Smooth muscle cell (in vitro differentiated cells): ENCODE measurements around the gene RABEP1. TPM values are rescaled to one million over a fixed set of nuclear protein-coding genes. Genes with fewer than 3 reads are reported as not detected.

ENCODE experiments used
- DNase-seq: peaks from one replicate; lab custom pipeline; 2025; ENCODE audit not compliant: unreplicated experiment; lab: John Stamatoyannopoulos, UW
- H2AFZ ChIP-seq: fragments of 200-600 bp; sonication (generic); 2 replicates; pipeline ENCODE4 v1.6.0; 2016; ENCODE audit warnings: antibody characterized with exemption, low read depth, mild to moderate bottlenecking
- H3F3A ChIP-seq: fragments of 200-600 bp; sonication (generic); 2 replicates; pipeline ENCODE4 v1.6.0; 2017; ENCODE audit warnings: antibody characterized with exemption, low read depth
- H3K27ac ChIP-seq: fragments of 200-600 bp; sonication (generic); 2 replicates; pipeline ENCODE4 v1.5.1; 2016; ENCODE audit warnings: low read depth, mild to moderate bottlenecking
- H3K27me3 ChIP-seq: fragments of 200-600 bp; sonication (generic); 2 replicates; pipeline ENCODE4 v1.6.1; 2016; ENCODE audit warnings: low read depth, mild to moderate bottlenecking
- H3K36me3 ChIP-seq: fragments of 200-600 bp; sonication (generic); 2 replicates; pipeline ENCODE4 v1.5.1; 2016; ENCODE audit warnings: low read depth
- H3K4me1 ChIP-seq: fragments of 200-600 bp; sonication (generic); 2 replicates; pipeline ENCODE4 v1.5.1; 2016; ENCODE audit warnings: low read depth
- H3K4me2 ChIP-seq: fragments of 200-600 bp; sonication (generic); 2 replicates; pipeline ENCODE4 v1.6.0; 2016; ENCODE audit warnings: mild to moderate bottlenecking
- H3K4me3 ChIP-seq: fragments of 200-600 bp; sonication (generic); 2 replicates; pipeline ENCODE4 v1.5.1; 2016; ENCODE audit warnings: mild to moderate bottlenecking
- H3K79me2 ChIP-seq: fragments of 200-600 bp; sonication (generic); 2 replicates; pipeline ENCODE4 v1.6.0; 2016; ENCODE audit warnings: low read depth, mild to moderate bottlenecking
- H3K9ac ChIP-seq: fragments of 200-600 bp; sonication (generic); 2 replicates; pipeline ENCODE4 v1.6.0; 2016; ENCODE audit warnings: low read depth
- H3K9me3 ChIP-seq: fragments of 200-600 bp; sonication (generic); replicated peaks from 2 replicates; pipeline ENCODE4 v1.5.1; 2016; ENCODE audit warnings: low read depth
- H4K20me1 ChIP-seq: fragments of 200-600 bp; sonication (generic); 2 replicates; pipeline ENCODE4 v1.6.0; 2016; ENCODE audit warnings: low read depth
- CTCF ChIP-seq: fragments of 200-600 bp; sonication (generic); IDR thresholded peaks from 2 replicates; pipeline ENCODE4 v1.5.1; 2017; ENCODE audit warnings: borderline replicate concordance, mild to moderate bottlenecking, antibody characterized with exemption; ENCODE audit not compliant: insufficient read depth, poor library complexity, severe bottlenecking
- WGBS: methylation state at CpG from one replicate; pipeline ENCODE4 v1.1.7; 2016; ENCODE audit warnings: low lambda C conversion rate; 5-methylcytosine and 5-hydroxymethylcytosine counted together
- polyA plus RNA-seq: library from polyadenylated mRNA; unstranded; fragments of >200 nt; fragmentation: Nextera tagmentation; extraction: Ambion mirVana; gene quantifications from 2 replicates; pipeline ENCODE4 v1.2.1, GENCODE V29; 2016
- total RNA-seq: library from RNA; depleted of rRNA; stranded (reverse); fragments of >200 nt; gene quantifications from 2 replicates; pipeline ENCODE4 v1.2.3, GENCODE V29; 2014

The RABEP1 gene
- total and polyA plus RNA-seq, 2 experiments from 2014 or later, result 25.3 to 26.5 TPM

GRCh38 chr17:5364156-5364555, 82.1 kb downstream of the RABEP1 start:
- WGBS, result 87% methylated on average over 6 of the region's 6 CpGs
- Histone ChIP-seq H3K4me3 (no peak overlapping the region), H3K9ac (no peak overlapping the region), H3F3A (no peaks in the 10 kb centered on the region), H3K79me2 (no peaks in the 10 kb centered on the region), H4K20me1 (no peaks in the 10 kb centered on the region), H3K36me3 (peaks cover 14% of the 10 kb centered on the region), H2AFZ (no peak overlapping the region), H3K4me1 (no peaks in the 10 kb centered on the region), H3K27ac (no peak overlapping the region), H3K9me3 (no peaks in the 10 kb centered on the region), H3K27me3 (no peaks in the 10 kb centered on the region), H3K4me2 (no peak overlapping the region)
- no peak for TF ChIP-seq CTCF
- no peak for DNase-seq

- Histone ChIP-seq H3K4me3 (no peak overlapping the region), H3K79me2 (no peaks in the 10 kb centered on the region), H3K9me3 (no peaks in the 10 kb centered on the region), H3K4me2 (no peak overlapping the region), H3F3A (no peaks in the 10 kb centered on the region), H3K36me3 (peaks cover 14% of the 10 kb centered on the region), H3K27ac (peak overlapping the region; percentile 1), H3K27me3 (no peaks in the 10 kb centered on the region), H3K9ac (no peak overlapping the region), H4K20me1 (no peaks in the 10 kb centered on the region), H2AFZ (no peak overlapping the region), H3K4me1 (no peaks in the 10 kb centered on the region)
- DNase-seq, result no peak
- no peak for TF ChIP-seq CTCF
Measured at GRCh38 chr17:5364696-5365095, 82.6 kb downstream of the RABEP1 start.

GRCh38 chr17:5365831-5366230, 83.7 kb downstream of the RABEP1 start:
- no peak for DNase-seq
- Histone ChIP-seq H2AFZ (no peak overlapping the region), H3K4me2 (no peak overlapping the region), H3K4me3 (no peak overlapping the region), H3K36me3 (peaks cover 14% of the 10 kb centered on the region), H4K20me1 (no peaks in the 10 kb centered on the region), H3K79me2 (no peaks in the 10 kb centered on the region), H3K4me1 (no peaks in the 10 kb centered on the region), H3F3A (no peaks in the 10 kb centered on the region), H3K27ac (peak overlapping the region; percentile 1), H3K9ac (no peak overlapping the region), H3K9me3 (no peaks in the 10 kb centered on the region), H3K27me3 (no peaks in the 10 kb centered on the region)
- WGBS, result 93% methylated on average over 6 of the region's 6 CpGs
- no peak for TF ChIP-seq CTCF

GRCh38 chr17:5370411-5370810, 88.3 kb downstream of the RABEP1 start:
- H3K9ac ChIP-seq, result no peak overlapping the region
- no peaks in the 10 kb centered on the region for H3F3A ChIP-seq
- no peak for DNase-seq
- H4K20me1 ChIP-seq, result no peaks in the 10 kb centered on the region
- no peak overlapping the region for H3K4me2 ChIP-seq
- H2AFZ ChIP-seq, result no peak overlapping the region
- no peak overlapping the region for H3K27ac ChIP-seq
- no peaks in the 10 kb centered on the region for H3K27me3 ChIP-seq
- H3K79me2 ChIP-seq, result no peaks in the 10 kb centered on the region
- H3K4me3 ChIP-seq, result no peak overlapping the region
- no peaks in the 10 kb centered on the region for H3K9me3 ChIP-seq
- WGBS, result over 99% methylated on average over 4 of the region's 4 CpGs
- TF ChIP-seq CTCF, result no peak
- H3K36me3 ChIP-seq, result no peaks in the 10 kb centered on the region
- no peaks in the 10 kb centered on the region for H3K4me1 ChIP-seq
